H54 (cell line): ENCODE measurements around the gene MEGF11.

Experiments
- DNase-seq: peaks from one replicate; pipeline ENCODE4 v3.0.0; 2011; ENCODE audit warnings: low spot score, mixed read lengths; ENCODE audit not compliant: insufficient read length
- FAIRE-seq: peaks from 3 replicates; lab custom pipeline; 2011; peaks lifted over from hg19 to GRCh38; lab: Jason Lieb, UNC
- POLR2A ChIP-seq: IDR thresholded peaks from 2 replicates; pipeline ENCODE4 v1.6.1; 2011; ENCODE audit warnings: low read depth, mild to moderate bottlenecking, low read length

MEGF11 gene

GRCh38 chr15:66198757-66199156 is 54.8 kb downstream of the MEGF11 start:
- no peak for FAIRE-seq
- no peak for DNase-seq
- TF ChIP-seq POLR2A = no peak

DNA sequence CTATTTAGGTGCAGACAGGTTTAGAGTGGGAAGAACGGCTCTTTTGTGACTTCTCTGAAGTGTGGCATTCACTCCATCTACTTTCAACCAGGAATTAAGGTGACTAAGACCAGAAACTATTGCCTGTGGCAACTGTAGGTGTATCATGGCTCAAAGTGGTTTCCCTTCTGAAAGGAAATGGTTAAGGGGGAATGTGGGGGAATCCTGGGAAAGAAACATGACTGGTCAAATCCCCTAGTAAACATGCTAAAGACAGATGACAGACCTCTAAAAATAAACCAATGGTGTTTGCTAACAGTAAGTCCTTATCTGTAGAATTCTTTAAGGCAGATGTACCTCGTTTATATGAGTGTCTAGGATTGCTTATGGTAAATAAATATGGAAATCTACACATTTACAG is 56.9 kb downstream of the MEGF11 start:
- no peak for DNase-seq
- no peak for TF ChIP-seq POLR2A
- FAIRE-seq = no peak

DNA sequence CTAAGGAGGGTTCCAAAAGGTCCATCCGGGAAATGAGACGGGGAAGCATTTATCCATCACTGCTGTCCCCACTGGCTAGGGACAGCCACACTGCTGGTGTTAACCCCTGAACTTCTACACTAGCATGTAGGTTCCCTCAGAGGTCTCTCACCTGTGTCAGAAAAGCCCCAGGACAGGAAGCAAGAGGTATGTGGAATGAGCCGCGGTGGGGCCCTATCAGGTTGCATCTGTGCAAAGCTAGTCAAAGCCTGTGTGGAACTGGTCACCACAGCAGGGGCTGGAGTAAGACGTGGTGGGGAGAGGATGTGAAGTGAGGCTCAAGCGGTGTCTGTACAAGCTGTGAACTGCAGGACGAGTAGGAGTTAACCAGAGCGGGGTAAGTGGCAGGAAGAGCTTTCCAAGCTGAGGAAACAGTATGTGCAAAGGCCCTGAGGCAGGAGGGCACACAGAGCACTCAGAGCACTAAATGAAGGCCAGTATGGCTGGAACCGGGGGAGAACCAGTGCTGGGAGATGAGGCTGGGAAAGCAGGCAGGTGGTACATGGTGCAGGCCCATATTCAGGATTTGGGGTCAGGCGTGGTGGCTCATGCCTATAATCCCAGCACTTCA is 57.8 kb downstream of the MEGF11 start:
- no peak for TF ChIP-seq POLR2A
- FAIRE-seq (no peak), DNase-seq (no peak)

DNA sequence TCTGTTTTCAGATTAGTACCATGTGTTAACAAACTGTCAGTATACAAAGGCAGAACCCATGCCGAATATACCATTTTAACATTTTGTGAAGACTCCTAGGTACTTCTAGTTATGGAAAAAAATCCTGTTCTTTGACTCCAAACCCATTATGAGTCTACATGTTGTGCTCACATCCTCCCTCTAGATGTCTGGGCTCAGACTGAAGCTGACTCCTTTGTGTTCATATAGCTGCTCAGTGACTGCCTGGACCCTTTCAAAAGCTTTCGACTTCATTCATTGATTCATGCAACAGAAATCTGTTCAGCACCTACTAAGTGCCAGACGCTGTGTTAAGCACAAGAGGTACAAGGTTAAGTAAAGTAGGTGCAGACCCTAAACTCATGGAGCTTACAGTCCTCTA is 60.5 kb downstream of the MEGF11 start:
- DNase-seq (no peak), FAIRE-seq (no peak)
- TF ChIP-seq POLR2A = no peak

DNA sequence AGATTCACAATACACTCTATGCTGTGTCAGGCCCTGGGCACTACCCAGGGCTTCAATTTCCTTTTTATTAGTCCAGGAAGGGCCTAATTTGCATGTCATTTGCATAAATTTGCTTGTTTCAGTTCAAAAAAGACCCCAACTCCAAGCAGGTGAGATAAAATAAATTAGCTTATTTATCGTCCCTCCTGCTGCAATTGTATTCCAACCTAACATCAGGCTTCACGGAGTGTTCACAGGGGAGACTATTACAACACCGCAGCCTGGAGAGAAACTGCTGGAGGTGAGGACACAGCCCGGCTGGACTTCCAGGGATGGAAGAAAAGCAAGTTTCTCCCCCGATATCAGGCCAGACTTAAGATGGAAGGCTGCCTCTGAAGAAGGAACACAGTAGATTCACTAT is 62.8 kb downstream of the MEGF11 start:
- no peak for FAIRE-seq
- DNase-seq = no peak
- no peak for TF ChIP-seq POLR2A

- TF ChIP-seq POLR2A = no peak
Observed at GRCh38 chr15:66189291-66189690, 64.3 kb downstream of the MEGF11 start.

DNA sequence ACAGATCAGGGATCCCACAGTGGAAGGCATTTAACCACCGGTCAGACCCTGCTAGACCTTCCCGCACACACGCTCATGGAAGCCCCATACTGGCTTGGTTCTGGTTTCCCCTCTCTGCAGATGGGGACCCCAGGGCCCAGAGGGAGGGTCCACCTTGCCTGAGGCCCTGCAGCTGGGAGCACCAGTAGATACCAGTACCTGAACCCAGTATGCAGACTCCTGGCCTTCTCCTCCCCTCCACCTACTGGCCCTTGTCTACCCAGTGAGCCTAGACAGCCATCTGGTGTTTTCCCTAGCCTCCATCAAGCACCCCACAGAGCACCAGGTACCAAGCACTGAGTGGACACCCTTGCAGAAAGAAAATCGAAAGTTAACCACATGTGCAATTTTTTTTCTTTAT is 65.1 kb downstream of the MEGF11 start:
- no peak for FAIRE-seq
- TF ChIP-seq POLR2A = no peak
- DNase-seq = no peak

More at GRCh38 chr15:66189291-66189690, 64.3 kb downstream of the MEGF11 start:
- FAIRE-seq (no peak), DNase-seq (no peak)

DNA sequence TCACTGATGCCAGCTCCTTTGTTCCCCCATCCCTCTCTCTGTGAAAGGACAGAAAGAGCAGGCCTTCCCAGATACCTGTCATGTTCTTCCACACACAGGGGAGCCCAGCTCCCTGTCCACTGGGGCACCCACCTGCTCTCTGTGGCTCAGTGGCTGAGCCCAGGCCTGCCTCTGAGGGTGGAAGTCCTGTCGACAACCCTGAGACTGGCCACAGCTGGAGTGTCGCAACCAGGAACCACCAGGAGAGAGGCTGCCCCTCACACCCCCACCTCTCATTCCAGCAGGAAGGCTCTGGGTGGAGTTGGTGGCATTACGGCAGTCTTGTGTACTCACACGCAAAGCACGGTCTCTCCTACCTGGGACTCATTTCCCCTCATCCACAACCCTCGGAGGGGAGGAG is 66.3 kb downstream of the MEGF11 start:
- FAIRE-seq (no peak), DNase-seq (no peak)
- TF ChIP-seq POLR2A = no peak

DNA sequence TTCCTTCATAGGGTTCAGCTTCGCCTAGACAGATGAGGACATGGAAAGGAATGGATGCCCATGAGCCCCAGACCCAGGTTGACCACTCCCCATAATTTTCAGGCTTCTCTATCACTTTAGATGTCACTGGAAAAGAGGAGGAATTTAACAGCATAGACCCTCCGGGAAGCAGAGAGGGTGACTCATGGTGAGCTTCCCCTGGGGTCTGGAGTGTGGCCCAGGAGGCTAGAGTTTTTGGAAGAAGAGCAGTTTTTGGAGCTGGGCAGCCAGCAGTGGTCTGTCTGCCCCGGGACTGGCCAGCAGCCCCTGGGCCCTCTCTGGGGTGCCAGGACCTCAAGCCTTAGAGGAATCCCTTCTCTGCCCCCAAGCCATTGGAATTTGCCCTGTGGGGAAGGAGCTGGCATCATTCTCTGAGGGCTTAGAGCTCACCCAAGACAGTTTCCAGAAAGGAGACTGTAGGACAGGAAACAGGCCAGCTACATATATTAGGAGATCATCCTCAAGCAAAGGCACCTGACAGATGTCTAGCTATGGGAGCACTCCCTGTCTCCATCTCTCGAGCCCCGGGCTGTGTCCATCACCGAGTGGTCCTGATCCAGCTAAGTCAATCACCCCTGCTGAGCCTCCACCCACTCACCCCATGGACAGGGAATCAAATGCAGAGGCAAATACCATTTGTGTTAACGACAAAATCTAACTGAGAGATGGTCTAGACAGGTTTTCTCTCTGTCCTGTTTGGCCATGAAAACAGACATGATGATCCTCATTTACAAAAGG is 67.3 kb downstream of the MEGF11 start:
- no peak for TF ChIP-seq POLR2A
- no peak for DNase-seq
- FAIRE-seq = no peak

- DNase-seq (no peak), FAIRE-seq (no peak)
- no peak for TF ChIP-seq POLR2A
Observed at GRCh38 chr15:66184936-66185790, 68.4 kb downstream of the MEGF11 start.

DNA sequence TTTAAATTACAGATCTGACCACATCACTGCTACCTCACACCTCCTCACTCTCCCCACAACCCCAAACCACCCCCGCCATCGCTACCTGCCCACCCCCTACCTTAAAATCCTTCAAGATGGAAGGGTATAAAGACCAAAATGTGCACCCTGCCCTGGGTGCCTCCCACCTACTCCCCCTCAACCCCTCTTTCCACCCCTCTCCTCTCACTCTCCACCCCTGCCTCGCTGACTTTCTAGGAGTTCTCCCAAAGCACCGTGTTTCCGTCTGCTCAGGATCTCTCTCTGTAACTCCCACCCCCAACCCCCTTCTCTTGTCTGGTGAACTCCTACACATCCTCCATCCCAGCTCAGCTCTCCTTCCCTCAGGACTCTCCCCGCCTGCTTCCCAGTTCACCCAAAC is 69.1 kb downstream of the MEGF11 start:
- no peak for TF ChIP-seq POLR2A
- FAIRE-seq (no peak), DNase-seq (no peak)

GRCh38 chr15:66180531-66181097 is 72.9 kb downstream of the MEGF11 start:
- no peak for TF ChIP-seq POLR2A
- DNase-seq (no peak), FAIRE-seq (no peak)

DNA sequence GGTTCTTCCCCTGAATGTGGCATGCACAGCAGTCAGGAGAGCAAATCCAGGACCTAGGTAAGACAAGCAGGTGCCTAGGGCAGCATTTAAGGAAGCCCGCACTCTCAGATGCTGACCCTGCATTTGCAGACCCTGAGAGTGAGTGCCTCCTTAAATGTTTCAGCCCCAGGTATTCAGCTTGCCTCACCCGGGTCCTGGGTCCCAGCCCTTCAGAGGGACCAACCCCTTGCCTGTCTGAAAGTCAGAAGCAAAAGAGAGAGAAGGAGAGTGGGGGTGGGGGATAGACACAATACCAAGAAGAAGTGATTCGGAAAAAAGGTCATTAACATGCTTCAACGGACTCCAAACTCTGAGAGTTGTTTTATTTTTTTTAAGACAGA is 75.0 kb downstream of the MEGF11 start:
- no peak for TF ChIP-seq POLR2A
- FAIRE-seq (no peak), DNase-seq (no peak)
